K562 treated with DMSO at 1 percent for 24 hours (cell line): ENCODE data around the gene SNAPC3. TPM values are rescaled to one million over a fixed set of nuclear protein-coding genes. Genes with fewer than 3 reads are reported as not detected.

ENCODE experiments used
- total RNA-seq: library from RNA; unstranded; fragments of 300-600 nt; gene quantifications from 2 replicates; pipeline ENCODE4 v1.2.3, GENCODE V29; 2022; ENCODE audit warnings: low read depth; ENCODE audit not compliant: insufficient read depth

Gene SNAPC3
- 11.5 and 13.1 TPM in 2 replicates for total RNA-seq

GRCh38 chr9:15422372-15423230 is at the start of gene SNAPC3:
Gene SNAPC3, plus strand, starts transcription at chr9:15422876. Its CDS starts 4 bp downstream, at chr9:15422880.

GRCh38 chr9:15510789-15511575 is 88.3 kb downstream of the SNAPC3 start, which contains the start of gene PSIP1:
Gene PSIP1, minus strand, starts transcription at chr9:15510970. Its CDS starts 782 bp downstream, at chr9:15510188.

Other genes with a start within 250 kb of the SNAPC3 start
- gene TTC39B, start 115.7 kb upstream of the SNAPC3 start, total RNA-seq = 1.2 and 3.1 TPM in 2 replicates
- 84.7 and 106 TPM in 2 replicates for gene PSIP1, start 88.1 kb downstream of the SNAPC3 start, total RNA-seq
- 0.30 and 0.49 TPM in 2 replicates for gene CCDC171, start 130.2 kb downstream of the SNAPC3 start, total RNA-seq